HEK293 (cell line): ENCODE data around the gene THOC7.

Experiments used
- CTCF ChIA-PET: fragments of 350-600 bp; formaldehyde crosslinking; extraction: SDS; loops from one replicate; lab custom pipeline; 2021; ENCODE audit warnings: antibody characterized with exemption; lab: Yijun Ruan, JAX
- POLR2A ChIA-PET: fragments of 300-600 bp; formaldehyde crosslinking; extraction: SDS; loops from one replicate; lab custom pipeline; 2020; ENCODE audit warnings: antibody characterized with exemption, inconsistent platforms; lab: Yijun Ruan, JAX
- H3K27ac ChIP-seq: fragments of 200-500 bp; sonication (Bioruptor generic); 2 replicates; pipeline ENCODE4 v1.5.1; 2014; ENCODE audit warnings: low read depth, low read length, control low read depth, inconsistent platforms; ENCODE audit errors: extremely low read depth
- H3K36me3 ChIP-seq, 2 experiments: fragments of 200-500 bp in 1 of 2; sonication (Bioruptor generic) in 1 of 2; 1 replicate in 1 of 2; 2 replicates in 1 of 2; pipeline ENCODE4 v1.5.1; 2014 to 2017; ENCODE audit warnings: inconsistent platforms in 2 of 2, low read length in 2 of 2; ENCODE audit not compliant: control insufficient read depth in 2 of 2, insufficient read depth in 1 of 2
- H3K4me1 ChIP-seq: fragments of 200-500 bp; sonication (Bioruptor generic); 2 replicates; pipeline ENCODE4 v1.5.1; 2014; ENCODE audit warnings: mild to moderate bottlenecking, low read length, inconsistent platforms; ENCODE audit not compliant: control insufficient read depth, insufficient read depth
- H3K4me3 ChIP-seq: 2 replicates; pipeline ENCODE4 v1.5.1; 2011; ENCODE audit warnings: low read depth, mild to moderate bottlenecking, control low read depth, low read length, moderate library complexity
- H3K9me3 ChIP-seq: fragments of 200-500 bp; sonication (Bioruptor generic); 2 replicates; pipeline ENCODE4 v1.5.1; 2014; ENCODE audit warnings: low read depth, low read length, inconsistent platforms; ENCODE audit not compliant: control insufficient read depth, insufficient read depth
- HOXA7 ChIP-seq: sonication (generic); formaldehyde crosslinking; IDR thresholded peaks from 2 replicates; pipeline ENCODE4 v1.8.1; 2022; ENCODE audit warnings: missing genetic modification reagents, borderline replicate concordance
- REST ChIP-seq: fragments of 450-650 bp; formaldehyde crosslinking; IDR thresholded peaks from 2 replicates; pipeline ENCODE4 v1.5.1; 2016; ENCODE audit warnings: missing biosample characterization, missing genetic modification characterization
- SCRT1 ChIP-seq: fragments of 450-650 bp; formaldehyde crosslinking; IDR thresholded peaks from 2 replicates; pipeline ENCODE4 v1.5.1; 2016; ENCODE audit warnings: missing biosample characterization, missing genetic modification characterization, borderline replicate concordance
- TCF7L2 ChIP-seq: IDR thresholded peaks from 2 replicates; pipeline ENCODE4 v1.6.1; 2011; ENCODE audit warnings: low read depth, mild to moderate bottlenecking, inconsistent platforms, low read length, moderate library complexity, borderline replicate concordance
- WT1 ChIP-seq: fragments of 450-650 bp; formaldehyde crosslinking; IDR thresholded peaks from 2 replicates; pipeline ENCODE4 v1.5.1; 2016; ENCODE audit warnings: missing biosample characterization, missing genetic modification characterization
- ZFP69B ChIP-seq: fragments of 450-650 bp; formaldehyde crosslinking; IDR thresholded peaks from 2 replicates; pipeline ENCODE4 v1.5.1; 2016; ENCODE audit warnings: missing biosample characterization, missing genetic modification characterization
- ZNF184 ChIP-seq: fragments of 450-650 bp; IDR thresholded peaks from 2 replicates; pipeline ENCODE4 v1.5.1; 2018; ENCODE audit warnings: missing biosample characterization, mild to moderate bottlenecking, missing genetic modification characterization
- ZNF19 ChIP-seq: fragments of 450-650 bp; formaldehyde crosslinking; IDR thresholded peaks from 2 replicates; pipeline ENCODE4; 2016; ENCODE audit warnings: missing biosample characterization, missing genetic modification characterization, low read depth
- ZNF2 ChIP-seq: fragments of 450-650 bp; formaldehyde crosslinking; IDR thresholded peaks from 2 replicates; pipeline ENCODE4 v1.5.1; 2016; ENCODE audit warnings: missing biosample characterization, missing genetic modification characterization
- ZNF223 ChIP-seq: fragments of 450-650 bp; formaldehyde crosslinking; IDR thresholded peaks from 2 replicates; pipeline ENCODE4 v1.5.1; 2016; ENCODE audit warnings: missing biosample characterization, missing genetic modification characterization
- ZNF23 ChIP-seq: fragments of 450-650 bp; formaldehyde crosslinking; IDR thresholded peaks from 2 replicates; pipeline ENCODE4 v1.5.1; 2016; ENCODE audit warnings: missing biosample characterization, missing genetic modification characterization, borderline replicate concordance
- ZNF311 ChIP-seq: fragments of 450-650 bp; formaldehyde crosslinking; IDR thresholded peaks from 2 replicates; pipeline ENCODE4 v1.5.1; 2017; ENCODE audit warnings: missing biosample characterization, missing genetic modification characterization, borderline replicate concordance
- ZNF426 ChIP-seq: fragments of 450-650 bp; formaldehyde crosslinking; IDR thresholded peaks from 2 replicates; pipeline ENCODE4 v1.5.1; 2017; ENCODE audit warnings: missing biosample characterization, missing genetic modification characterization, mild to moderate bottlenecking, inconsistent platforms, moderate library complexity
- ZNF623 ChIP-seq: fragments of 450-650 bp; formaldehyde crosslinking; IDR thresholded peaks from 2 replicates; pipeline ENCODE4 v1.5.1; 2016; ENCODE audit warnings: missing biosample characterization, missing genetic modification characterization
- ZNF626 ChIP-seq: fragments of 450-650 bp; sonication (Bioruptor Pico); formaldehyde crosslinking; IDR thresholded peaks from 2 replicates; pipeline ENCODE4 v1.5.1; 2018; ENCODE audit warnings: missing biosample characterization, missing genetic modification characterization, inconsistent platforms
- ZNF629 ChIP-seq: fragments of 450-650 bp; formaldehyde crosslinking; IDR thresholded peaks from 2 replicates; pipeline ENCODE4 v1.5.1; 2017; ENCODE audit warnings: missing biosample characterization, missing genetic modification characterization
- ZNF701 ChIP-seq: fragments of 450-650 bp; formaldehyde crosslinking; IDR thresholded peaks from 2 replicates; pipeline ENCODE4 v1.5.1; 2016; ENCODE audit warnings: missing biosample characterization, missing genetic modification characterization
- ZNF785 ChIP-seq: fragments of 450-650 bp; formaldehyde crosslinking; IDR thresholded peaks from 2 replicates; pipeline ENCODE4 v1.5.1; 2016; ENCODE audit warnings: missing biosample characterization, missing genetic modification characterization
- TF ChIP-seq, protein P1 (sequence below): fragments of 450-650 bp; formaldehyde crosslinking; IDR thresholded peaks from 2 replicates; pipeline ENCODE4 v1.5.1; 2017; ENCODE audit warnings: missing biosample characterization, missing genetic modification characterization
- TF ChIP-seq, protein P2 (sequence below): fragments of 450-650 bp; formaldehyde crosslinking; optimal IDR thresholded peaks from 2 replicates; pipeline ENCODE3; 2016; ENCODE audit warnings: missing biosample characterization, mild to moderate bottlenecking, missing genetic modification characterization

Gene THOC7

GRCh38 chr3:63824309-63824708 is 39.3 kb downstream of the THOC7 start:
- no peak overlapping the region for H3K4me3 ChIP-seq
- TF ChIP-seq ZNF701 (tag by site-specific recombination) (no peak), ZNF626 (no peak), ZFP69B (tag by site-specific recombination) (no peak), ZNF623 (tag by site-specific recombination) (no peak), ZNF785 (tag by site-specific recombination) (no peak), HOXA7 (CRISPR knock-in tag) (no peak), ZNF311 (tag by site-specific recombination) (no peak)
- TF ChIP-seq, all 188 proteins: peak for 0
- Histone ChIP-seq H3K27ac (no peak overlapping the region), H3K9me3 (no peaks in the 10 kb centered on the region), H3K36me3 (peaks cover 0 to 12% of the 10 kb centered on the region in 2 experiments; a peak in 1 of 3 replicates), H3K4me1 (no peaks in the 10 kb centered on the region)
- CTCF ChIA-PET, result interaction anchor here (1.2 kb wide), 1 partner anchor 474 kb away, joined by 3 read pairs; no protein-coding TSS in a partner anchor
- POLR2A ChIA-PET, result no interaction called here

DNA sequence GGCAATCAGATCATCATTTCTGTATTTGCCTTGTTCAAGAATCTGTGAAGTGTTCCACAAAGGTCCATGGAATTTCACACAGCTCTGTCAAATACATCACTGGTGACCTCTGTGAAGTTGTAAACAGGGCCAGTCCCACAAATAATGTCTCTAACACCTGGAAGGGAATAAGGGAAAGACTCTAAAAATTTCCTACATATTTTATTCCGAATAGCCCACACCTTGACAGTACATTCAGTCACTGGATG is 44.5 kb downstream of the THOC7 start, which contains the start of gene C3orf49:
Gene C3orf49 (plus strand): TSS at position 149 of the 248 bp plus-strand sequence. CDS start 173 bp downstream, outside the sequence.
- no peaks in the 10 kb centered on the region for H3K36me3 ChIP-seq
- H3K4me3 ChIP-seq, result no peak within 1 kb of the TSS
- H3K9me3 ChIP-seq, result no peaks in the 10 kb centered on the region
- H3K27ac ChIP-seq, result no peak within 1 kb of the TSS
- CTCF ChIA-PET, result interaction anchor here (0.6 to 4.7 kb wide), 14 partner anchors 9 to 665 kb away, joined by 3 to 56 read pairs (median 4); no protein-coding TSS in a partner anchor
- TF ChIP-seq ZNF23 (tag by site-specific recombination) (no peak), ZNF311 (tag by site-specific recombination) (no peak), SCRT1 (tag by site-specific recombination) (no peak), ZNF184 (tag by site-specific recombination) (no peak), TCF7L2 (no peak), ZNF19 (no peak), WT1 (tag by site-specific recombination) (no peak), ZNF223 (no peak), ZNF426 (no peak), ZNF2 (tag by site-specific recombination) (no peak), REST (tag by site-specific recombination) (no peak), ZNF629 (no peak)
- TF ChIP-seq, protein P1, sequence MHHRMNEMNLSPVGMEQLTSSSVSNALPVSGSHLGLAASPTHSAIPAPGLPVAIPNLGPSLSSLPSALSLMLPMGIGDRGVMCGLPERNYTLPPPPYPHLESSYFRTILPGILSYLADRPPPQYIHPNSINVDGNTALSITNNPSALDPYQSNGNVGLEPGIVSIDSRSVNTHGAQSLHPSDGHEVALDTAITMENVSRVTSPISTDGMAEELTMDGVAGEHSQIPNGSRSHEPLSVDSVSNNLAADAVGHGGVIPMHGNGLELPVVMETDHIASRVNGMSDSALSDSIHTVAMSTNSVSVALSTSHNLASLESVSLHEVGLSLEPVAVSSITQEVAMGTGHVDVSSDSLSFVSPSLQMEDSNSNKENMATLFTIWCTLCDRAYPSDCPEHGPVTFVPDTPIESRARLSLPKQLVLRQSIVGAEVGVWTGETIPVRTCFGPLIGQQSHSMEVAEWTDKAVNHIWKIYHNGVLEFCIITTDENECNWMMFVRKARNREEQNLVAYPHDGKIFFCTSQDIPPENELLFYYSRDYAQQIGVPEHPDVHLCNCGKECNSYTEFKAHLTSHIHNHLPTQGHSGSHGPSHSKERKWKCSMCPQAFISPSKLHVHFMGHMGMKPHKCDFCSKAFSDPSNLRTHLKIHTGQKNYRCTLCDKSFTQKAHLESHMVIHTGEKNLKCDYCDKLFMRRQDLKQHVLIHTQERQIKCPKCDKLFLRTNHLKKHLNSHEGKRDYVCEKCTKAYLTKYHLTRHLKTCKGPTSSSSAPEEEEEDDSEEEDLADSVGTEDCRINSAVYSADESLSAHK (tag by site-specific recombination), result no peak
- TF ChIP-seq, protein P2, sequence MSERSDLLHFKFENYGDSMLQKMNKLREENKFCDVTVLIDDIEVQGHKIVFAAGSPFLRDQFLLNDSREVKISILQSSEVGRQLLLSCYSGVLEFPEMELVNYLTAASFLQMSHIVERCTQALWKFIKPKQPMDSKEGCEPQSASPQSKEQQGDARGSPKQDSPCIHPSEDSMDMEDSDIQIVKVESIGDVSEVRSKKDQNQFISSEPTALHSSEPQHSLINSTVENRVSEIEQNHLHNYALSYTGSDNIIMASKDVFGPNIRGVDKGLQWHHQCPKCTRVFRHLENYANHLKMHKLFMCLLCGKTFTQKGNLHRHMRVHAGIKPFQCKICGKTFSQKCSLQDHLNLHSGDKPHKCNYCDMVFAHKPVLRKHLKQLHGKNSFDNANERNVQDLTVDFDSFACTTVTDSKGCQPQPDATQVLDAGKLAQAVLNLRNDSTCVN (tag by site-specific recombination), result no peak
- POLR2A ChIA-PET, result no interaction called here
- H3K4me1 ChIP-seq, result peaks cover 3% of the 10 kb centered on the region; the same call in 1 of the 2 replicates
